WTC11 (cell line): ENCODE results near the gene GDPGP1. TPM values are rescaled to one million over a fixed set of nuclear protein-coding genes. Genes with fewer than 3 reads are reported as not detected.

Experiments used
- ATF1 ChIP-seq: sonication (generic); formaldehyde crosslinking; IDR thresholded peaks from 2 replicates; pipeline ENCODE4 v1.8.1; 2023; ENCODE audit warnings: mild to moderate bottlenecking, moderate library complexity, missing genetic modification reagents
- CBFB ChIP-seq: sonication (generic); formaldehyde crosslinking; IDR thresholded peaks from 2 replicates; pipeline ENCODE4 v1.8.1; 2022; ENCODE audit warnings: mild to moderate bottlenecking, low read depth, missing genetic modification reagents
- ESRRA ChIP-seq: sonication (generic); formaldehyde crosslinking; IDR thresholded peaks from 2 replicates; pipeline ENCODE4 v1.8.1; 2022; ENCODE audit warnings: mild to moderate bottlenecking, missing genetic modification reagents, borderline replicate concordance
- ETV6 ChIP-seq: sonication (generic); formaldehyde crosslinking; IDR thresholded peaks from 2 replicates; pipeline ENCODE4 v1.8.1; 2022; ENCODE audit warnings: mild to moderate bottlenecking, missing genetic modification reagents
- GABPB1 ChIP-seq: sonication (generic); formaldehyde crosslinking; IDR thresholded peaks from 2 replicates; pipeline ENCODE4 v1.8.1; 2023; ENCODE audit warnings: mild to moderate bottlenecking, missing genetic modification reagents
- JUN ChIP-seq: sonication (generic); formaldehyde crosslinking; IDR thresholded peaks from 2 replicates; pipeline ENCODE4 v1.8.0; 2023; ENCODE audit warnings: mild to moderate bottlenecking, missing genetic modification reagents
- MYBL2 ChIP-seq: sonication (generic); formaldehyde crosslinking; IDR thresholded peaks from 2 replicates; pipeline ENCODE4 v1.8.1; 2023; ENCODE audit warnings: mild to moderate bottlenecking, moderate library complexity, missing genetic modification reagents
- NFATC4 ChIP-seq: fragments of 250-450 bp; sonication (Bioruptor Pico); IDR thresholded peaks from 2 replicates; pipeline ENCODE4 v1.9.0; 2021; ENCODE audit warnings: mild to moderate bottlenecking
- NFYB ChIP-seq: sonication (generic); formaldehyde crosslinking; conservative IDR thresholded peaks from 2 replicates; pipeline ENCODE4 v1.8.0; 2022; ENCODE audit warnings: low read depth, missing genetic modification reagents
- OVOL2 ChIP-seq: fragments of 250-450 bp; sonication (Bioruptor Pico); IDR thresholded peaks from 2 replicates; pipeline ENCODE4 v1.9.0; 2021; ENCODE audit warnings: mild to moderate bottlenecking, borderline replicate concordance
- RELA ChIP-seq: sonication (generic); formaldehyde crosslinking; IDR thresholded peaks from 2 replicates; pipeline ENCODE4 v1.8.1; 2022; ENCODE audit warnings: missing genetic modification reagents, mild to moderate bottlenecking, borderline replicate concordance
- SMAD3 ChIP-seq: sonication (generic); formaldehyde crosslinking; IDR thresholded peaks from 2 replicates; pipeline ENCODE4 v1.8.0; 2022; ENCODE audit warnings: missing genetic modification reagents, mild to moderate bottlenecking, borderline replicate concordance
- TEAD1 ChIP-seq: sonication (generic); formaldehyde crosslinking; IDR thresholded peaks from 2 replicates; pipeline ENCODE4 v1.8.0; 2022; ENCODE audit warnings: mild to moderate bottlenecking, missing genetic modification reagents
- TEAD4 ChIP-seq: sonication (generic); formaldehyde crosslinking; IDR thresholded peaks from 2 replicates; pipeline ENCODE4 v1.8.0; 2022; ENCODE audit warnings: mild to moderate bottlenecking, missing genetic modification reagents
- ZNF138 ChIP-seq: sonication (generic); formaldehyde crosslinking; conservative IDR thresholded peaks from 2 replicates; pipeline ENCODE4 v1.8.1; 2022; ENCODE audit warnings: mild to moderate bottlenecking, moderate library complexity, missing genetic modification reagents
- total RNA-seq: library from RNA; stranded (reverse); gene quantifications from 3 replicates; pipeline ENCODE4 v1.2.3, GENCODE V29; 2021
- TF ChIP-seq, protein P1 (sequence below): sonication (generic); formaldehyde crosslinking; IDR thresholded peaks from 2 replicates; pipeline ENCODE4 v1.8.0; 2022; ENCODE audit warnings: mild to moderate bottlenecking, missing genetic modification reagents
- TF ChIP-seq, protein P2 (sequence below): sonication (generic); formaldehyde crosslinking; IDR thresholded peaks from 2 replicates; pipeline ENCODE4 v1.8.1; 2022; ENCODE audit warnings: mild to moderate bottlenecking, missing genetic modification reagents, moderate library complexity, borderline replicate concordance
- TF ChIP-seq, protein P3 (sequence below): sonication (generic); formaldehyde crosslinking; IDR thresholded peaks from 2 replicates; pipeline ENCODE4 v1.8.1; 2023; ENCODE audit warnings: mild to moderate bottlenecking, missing genetic modification reagents, moderate library complexity
- TF ChIP-seq, protein P4 (sequence below): sonication (generic); formaldehyde crosslinking; IDR thresholded peaks from 2 replicates; pipeline ENCODE4 v1.8.1; 2022; ENCODE audit warnings: mild to moderate bottlenecking, moderate library complexity, missing genetic modification reagents
- TF ChIP-seq, protein P5 (sequence below): sonication (generic); formaldehyde crosslinking; IDR thresholded peaks from 2 replicates; pipeline ENCODE4 v1.8.0; 2023; ENCODE audit warnings: missing genetic modification reagents
- TF ChIP-seq, protein P6 (sequence below): sonication (generic); formaldehyde crosslinking; IDR thresholded peaks from 2 replicates; pipeline ENCODE4 v1.8.0; 2022; ENCODE audit warnings: missing genetic modification reagents
- TF ChIP-seq, protein P7 (sequence below): fragments of 250-450 bp; sonication (Bioruptor Pico); IDR thresholded peaks from 2 replicates; pipeline ENCODE4 v1.9.0; 2021; ENCODE audit warnings: mild to moderate bottlenecking, borderline replicate concordance
- TF ChIP-seq, protein P8 (sequence below): fragments of 250-450 bp; sonication (Bioruptor Pico); IDR thresholded peaks from 2 replicates; pipeline ENCODE4 v1.9.0; 2021; ENCODE audit warnings: moderate library complexity, mild to moderate bottlenecking, inconsistent platforms, borderline replicate concordance
- TF ChIP-seq, protein P9 (sequence below): sonication (generic); formaldehyde crosslinking; IDR thresholded peaks from 2 replicates; pipeline ENCODE4 v1.8.1; 2023; ENCODE audit warnings: mild to moderate bottlenecking, moderate library complexity, missing genetic modification reagents

The GDPGP1 gene
- total RNA-seq, 1 experiment from 2014 or later: 2.6 TPM

DNA sequence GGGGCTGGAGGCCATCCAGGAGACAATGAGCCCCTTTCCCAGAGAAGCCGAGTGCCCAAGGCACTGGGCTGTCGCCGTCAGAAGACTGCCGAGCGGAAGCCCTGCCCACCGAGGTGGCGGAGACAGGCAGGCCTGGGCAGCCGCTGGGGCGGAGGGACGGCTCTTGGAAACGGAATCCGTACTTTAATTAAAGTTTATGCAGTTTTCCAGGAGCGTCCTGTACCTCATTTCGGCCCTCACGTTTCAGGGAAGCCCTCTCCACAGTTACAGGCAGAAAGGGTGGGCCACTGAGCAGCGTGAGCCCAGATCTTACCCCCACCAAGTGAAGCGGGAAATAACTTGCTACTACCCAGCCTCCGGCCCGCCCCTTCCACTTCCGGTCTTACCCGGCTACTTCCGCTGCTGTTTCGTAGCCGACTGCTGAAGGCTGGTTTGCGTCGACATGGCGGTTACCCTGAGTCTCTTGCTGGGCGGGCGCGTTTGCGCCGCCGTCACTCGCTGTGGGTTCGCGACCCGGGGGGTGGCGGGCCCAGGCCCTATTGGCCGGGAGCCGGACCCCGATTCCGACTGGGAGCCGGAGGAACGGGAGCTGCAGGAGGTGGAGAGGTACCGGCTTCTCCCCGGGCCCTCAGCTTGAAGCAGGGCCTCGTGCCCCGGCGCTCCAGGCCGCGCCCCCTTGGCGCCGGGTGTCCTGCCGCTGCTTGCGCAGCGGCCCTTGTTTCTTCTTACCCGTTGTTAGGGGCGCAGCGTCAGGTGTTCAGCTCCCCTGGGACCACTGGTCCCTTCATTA lies 31.5 kb downstream of the GDPGP1 start, which contains the start of gene NGRN (continued):
- TF ChIP-seq, protein P1, sequence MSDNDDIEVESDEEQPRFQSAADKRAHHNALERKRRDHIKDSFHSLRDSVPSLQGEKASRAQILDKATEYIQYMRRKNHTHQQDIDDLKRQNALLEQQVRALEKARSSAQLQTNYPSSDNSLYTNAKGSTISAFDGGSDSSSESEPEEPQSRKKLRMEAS (CRISPR knock-in tag): peak; percentile 92
- TF ChIP-seq, protein P2, sequence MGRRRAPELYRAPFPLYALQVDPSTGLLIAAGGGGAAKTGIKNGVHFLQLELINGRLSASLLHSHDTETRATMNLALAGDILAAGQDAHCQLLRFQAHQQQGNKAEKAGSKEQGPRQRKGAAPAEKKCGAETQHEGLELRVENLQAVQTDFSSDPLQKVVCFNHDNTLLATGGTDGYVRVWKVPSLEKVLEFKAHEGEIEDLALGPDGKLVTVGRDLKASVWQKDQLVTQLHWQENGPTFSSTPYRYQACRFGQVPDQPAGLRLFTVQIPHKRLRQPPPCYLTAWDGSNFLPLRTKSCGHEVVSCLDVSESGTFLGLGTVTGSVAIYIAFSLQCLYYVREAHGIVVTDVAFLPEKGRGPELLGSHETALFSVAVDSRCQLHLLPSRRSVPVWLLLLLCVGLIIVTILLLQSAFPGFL (CRISPR knock-in tag): no peak
- TF ChIP-seq, protein P3, sequence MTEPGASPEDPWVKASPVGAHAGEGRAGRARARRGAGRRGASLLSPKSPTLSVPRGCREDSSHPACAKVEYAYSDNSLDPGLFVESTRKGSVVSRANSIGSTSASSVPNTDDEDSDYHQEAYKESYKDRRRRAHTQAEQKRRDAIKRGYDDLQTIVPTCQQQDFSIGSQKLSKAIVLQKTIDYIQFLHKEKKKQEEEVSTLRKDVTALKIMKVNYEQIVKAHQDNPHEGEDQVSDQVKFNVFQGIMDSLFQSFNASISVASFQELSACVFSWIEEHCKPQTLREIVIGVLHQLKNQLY (CRISPR knock-in tag): no peak
- TF ChIP-seq, protein P4, sequence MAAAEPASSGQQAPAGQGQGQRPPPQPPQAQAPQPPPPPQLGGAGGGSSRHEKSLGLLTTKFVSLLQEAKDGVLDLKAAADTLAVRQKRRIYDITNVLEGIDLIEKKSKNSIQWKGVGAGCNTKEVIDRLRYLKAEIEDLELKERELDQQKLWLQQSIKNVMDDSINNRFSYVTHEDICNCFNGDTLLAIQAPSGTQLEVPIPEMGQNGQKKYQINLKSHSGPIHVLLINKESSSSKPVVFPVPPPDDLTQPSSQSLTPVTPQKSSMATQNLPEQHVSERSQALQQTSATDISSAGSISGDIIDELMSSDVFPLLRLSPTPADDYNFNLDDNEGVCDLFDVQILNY (CRISPR knock-in tag): peak; percentile 80
- TF ChIP-seq, protein P5, sequence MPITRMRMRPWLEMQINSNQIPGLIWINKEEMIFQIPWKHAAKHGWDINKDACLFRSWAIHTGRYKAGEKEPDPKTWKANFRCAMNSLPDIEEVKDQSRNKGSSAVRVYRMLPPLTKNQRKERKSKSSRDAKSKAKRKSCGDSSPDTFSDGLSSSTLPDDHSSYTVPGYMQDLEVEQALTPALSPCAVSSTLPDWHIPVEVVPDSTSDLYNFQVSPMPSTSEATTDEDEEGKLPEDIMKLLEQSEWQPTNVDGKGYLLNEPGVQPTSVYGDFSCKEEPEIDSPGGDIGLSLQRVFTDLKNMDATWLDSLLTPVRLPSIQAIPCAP (CRISPR knock-in tag): peak; percentile 18; the same call in 1 of the 2 replicates
- TF ChIP-seq RELA (CRISPR knock-in tag) (peak; percentile 26; the same call in 1 of the 2 replicates), ZNF138 (CRISPR knock-in tag) (no peak), CBFB (CRISPR knock-in tag) (no peak), NFATC4 (CRISPR knock-in tag) (no peak), ETV6 (peak; percentile 90), TEAD4 (no peak), GABPB1 (peak; percentile 84), JUN (CRISPR knock-in tag) (no peak), SMAD3 (CRISPR knock-in tag) (peak; percentile 77; the same call in 1 of the 2 replicates), ATF1 (CRISPR knock-in tag) (0 out of 2 replicates have a peak, but pooled peaks have one; percentile 9), ESRRA (CRISPR knock-in tag) (no peak), NFYB (CRISPR knock-in tag) (no peak; the same call in 1 of the 2 replicates), TEAD1 (CRISPR knock-in tag) (peak; percentile 21; the same call in 1 of the 2 replicates), MYBL2 (CRISPR knock-in tag) (peak; percentile 67), OVOL2 (no peak)
- TF ChIP-seq, protein P6, sequence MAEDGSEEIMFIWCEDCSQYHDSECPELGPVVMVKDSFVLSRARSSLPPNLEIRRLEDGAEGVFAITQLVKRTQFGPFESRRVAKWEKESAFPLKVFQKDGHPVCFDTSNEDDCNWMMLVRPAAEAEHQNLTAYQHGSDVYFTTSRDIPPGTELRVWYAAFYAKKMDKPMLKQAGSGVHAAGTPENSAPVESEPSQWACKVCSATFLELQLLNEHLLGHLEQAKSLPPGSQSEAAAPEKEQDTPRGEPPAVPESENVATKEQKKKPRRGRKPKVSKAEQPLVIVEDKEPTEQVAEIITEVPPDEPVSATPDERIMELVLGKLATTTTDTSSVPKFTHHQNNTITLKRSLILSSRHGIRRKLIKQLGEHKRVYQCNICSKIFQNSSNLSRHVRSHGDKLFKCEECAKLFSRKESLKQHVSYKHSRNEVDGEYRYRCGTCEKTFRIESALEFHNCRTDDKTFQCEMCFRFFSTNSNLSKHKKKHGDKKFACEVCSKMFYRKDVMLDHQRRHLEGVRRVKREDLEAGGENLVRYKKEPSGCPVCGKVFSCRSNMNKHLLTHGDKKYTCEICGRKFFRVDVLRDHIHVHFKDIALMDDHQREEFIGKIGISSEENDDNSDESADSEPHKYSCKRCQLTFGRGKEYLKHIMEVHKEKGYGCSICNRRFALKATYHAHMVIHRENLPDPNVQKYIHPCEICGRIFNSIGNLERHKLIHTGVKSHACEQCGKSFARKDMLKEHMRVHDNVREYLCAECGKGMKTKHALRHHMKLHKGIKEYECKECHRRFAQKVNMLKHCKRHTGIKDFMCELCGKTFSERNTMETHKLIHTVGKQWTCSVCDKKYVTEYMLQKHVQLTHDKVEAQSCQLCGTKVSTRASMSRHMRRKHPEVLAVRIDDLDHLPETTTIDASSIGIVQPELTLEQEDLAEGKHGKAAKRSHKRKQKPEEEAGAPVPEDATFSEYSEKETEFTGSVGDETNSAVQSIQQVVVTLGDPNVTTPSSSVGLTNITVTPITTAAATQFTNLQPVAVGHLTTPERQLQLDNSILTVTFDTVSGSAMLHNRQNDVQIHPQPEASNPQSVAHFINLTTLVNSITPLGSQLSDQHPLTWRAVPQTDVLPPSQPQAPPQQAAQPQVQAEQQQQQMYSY: no peak
- TF ChIP-seq, protein P7, sequence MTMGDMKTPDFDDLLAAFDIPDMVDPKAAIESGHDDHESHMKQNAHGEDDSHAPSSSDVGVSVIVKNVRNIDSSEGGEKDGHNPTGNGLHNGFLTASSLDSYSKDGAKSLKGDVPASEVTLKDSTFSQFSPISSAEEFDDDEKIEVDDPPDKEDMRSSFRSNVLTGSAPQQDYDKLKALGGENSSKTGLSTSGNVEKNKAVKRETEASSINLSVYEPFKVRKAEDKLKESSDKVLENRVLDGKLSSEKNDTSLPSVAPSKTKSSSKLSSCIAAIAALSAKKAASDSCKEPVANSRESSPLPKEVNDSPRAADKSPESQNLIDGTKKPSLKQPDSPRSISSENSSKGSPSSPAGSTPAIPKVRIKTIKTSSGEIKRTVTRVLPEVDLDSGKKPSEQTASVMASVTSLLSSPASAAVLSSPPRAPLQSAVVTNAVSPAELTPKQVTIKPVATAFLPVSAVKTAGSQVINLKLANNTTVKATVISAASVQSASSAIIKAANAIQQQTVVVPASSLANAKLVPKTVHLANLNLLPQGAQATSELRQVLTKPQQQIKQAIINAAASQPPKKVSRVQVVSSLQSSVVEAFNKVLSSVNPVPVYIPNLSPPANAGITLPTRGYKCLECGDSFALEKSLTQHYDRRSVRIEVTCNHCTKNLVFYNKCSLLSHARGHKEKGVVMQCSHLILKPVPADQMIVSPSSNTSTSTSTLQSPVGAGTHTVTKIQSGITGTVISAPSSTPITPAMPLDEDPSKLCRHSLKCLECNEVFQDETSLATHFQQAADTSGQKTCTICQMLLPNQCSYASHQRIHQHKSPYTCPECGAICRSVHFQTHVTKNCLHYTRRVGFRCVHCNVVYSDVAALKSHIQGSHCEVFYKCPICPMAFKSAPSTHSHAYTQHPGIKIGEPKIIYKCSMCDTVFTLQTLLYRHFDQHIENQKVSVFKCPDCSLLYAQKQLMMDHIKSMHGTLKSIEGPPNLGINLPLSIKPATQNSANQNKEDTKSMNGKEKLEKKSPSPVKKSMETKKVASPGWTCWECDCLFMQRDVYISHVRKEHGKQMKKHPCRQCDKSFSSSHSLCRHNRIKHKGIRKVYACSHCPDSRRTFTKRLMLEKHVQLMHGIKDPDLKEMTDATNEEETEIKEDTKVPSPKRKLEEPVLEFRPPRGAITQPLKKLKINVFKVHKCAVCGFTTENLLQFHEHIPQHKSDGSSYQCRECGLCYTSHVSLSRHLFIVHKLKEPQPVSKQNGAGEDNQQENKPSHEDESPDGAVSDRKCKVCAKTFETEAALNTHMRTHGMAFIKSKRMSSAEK: 0 out of 2 replicates have a peak, but pooled peaks have one; percentile 14
- TF ChIP-seq, protein P8, sequence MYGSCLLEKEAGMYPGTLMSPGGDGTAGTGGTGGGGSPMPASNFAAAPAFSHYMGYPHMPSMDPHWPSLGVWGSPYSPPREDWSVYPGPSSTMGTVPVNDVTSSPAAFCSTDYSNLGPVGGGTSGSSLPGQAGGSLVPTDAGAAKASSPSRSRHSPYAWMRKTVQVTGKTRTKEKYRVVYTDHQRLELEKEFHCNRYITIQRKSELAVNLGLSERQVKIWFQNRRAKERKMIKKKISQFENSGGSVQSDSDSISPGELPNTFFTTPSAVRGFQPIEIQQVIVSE: no peak
- TF ChIP-seq, protein P9, sequence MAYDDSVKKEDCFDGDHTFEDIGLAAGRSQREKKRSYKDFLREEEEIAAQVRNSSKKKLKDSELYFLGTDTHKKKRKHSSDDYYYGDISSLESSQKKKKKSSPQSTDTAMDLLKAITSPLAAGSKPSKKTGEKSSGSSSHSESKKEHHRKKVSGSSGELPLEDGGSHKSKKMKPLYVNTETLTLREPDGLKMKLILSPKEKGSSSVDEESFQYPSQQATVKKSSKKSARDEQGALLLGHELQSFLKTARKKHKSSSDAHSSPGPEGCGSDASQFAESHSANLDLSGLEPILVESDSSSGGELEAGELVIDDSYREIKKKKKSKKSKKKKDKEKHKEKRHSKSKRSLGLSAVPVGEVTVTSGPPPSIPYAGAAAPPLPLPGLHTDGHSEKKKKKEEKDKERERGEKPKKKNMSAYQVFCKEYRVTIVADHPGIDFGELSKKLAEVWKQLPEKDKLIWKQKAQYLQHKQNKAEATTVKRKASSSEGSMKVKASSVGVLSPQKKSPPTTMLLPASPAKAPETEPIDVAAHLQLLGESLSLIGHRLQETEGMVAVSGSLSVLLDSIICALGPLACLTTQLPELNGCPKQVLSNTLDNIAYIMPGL (CRISPR knock-in tag): peak; percentile 81; the same call in 1 of the 2 replicates
